ENCODE measurements around the gene BASP1.

BASP1 gene

GRCh38 chr5:17238521-17239041 is 21.1 kb downstream of the BASP1 start:
- CTCF ChIA-PET: interaction anchor here (1.3 kb wide), 1 partner anchor 11 kb away, joined by 3 read pairs; no protein-coding TSS in a partner anchor
- Histone ChIP-seq H3K9me3 (ENCODE audit: control insufficient read depth, insufficient read depth, low read depth, low read length) (no peaks in the 10 kb centered on the region; the same call in 1 of the 2 replicates), H3K36me3 (ENCODE audit: control insufficient read depth in 2 of 2, insufficient read depth in 1 of 2, low read length in 2 of 2) (peaks cover 2 to 39% of the 10 kb centered on the region in 2 experiments), H3K27ac (ENCODE audit: extremely low read depth, low read depth, low read length) (no peak overlapping the region), H3K4me1 (ENCODE audit: control insufficient read depth, insufficient read depth, low read length) (peaks cover 12% of the 10 kb centered on the region), H3K4me3 (ENCODE audit: low read depth, low read length) (no peak overlapping the region)
- TF ChIP-seq ZEB2 (tag by site-specific recombination; IDR thresholded peaks at IDR 0.05) (0 out of 2 replicates have a peak, but pooled peaks have one; percentile 37), KLF1 (tag by site-specific recombination; IDR thresholded peaks at IDR 0.05) (no peak), CTCF (tag by site-specific recombination; IDR thresholded peaks at IDR 0.05) (no peak), ZNF292 (tag by site-specific recombination; IDR thresholded peaks at IDR 0.05; ENCODE audit: borderline replicate concordance, low read depth) (no peak), ZNF416 (tag by site-specific recombination; IDR thresholded peaks at IDR 0.05) (no peak), KLF7 (tag by site-specific recombination; IDR thresholded peaks at IDR 0.05; ENCODE audit: borderline replicate concordance) (no peak)
- POLR2A ChIA-PET: no interaction called here

GRCh38 chr5:17239953-17240352 is 22.5 kb downstream of the BASP1 start:
- CTCF ChIA-PET: interaction anchor here (0.6 to 1.5 kb wide), 4 partner anchors 17 to 115 kb away, joined by 3 to 5 read pairs (median 4); no protein-coding TSS in a partner anchor
- no peak overlapping the region for H3K4me3 ChIP-seq (ENCODE audit: low read depth, low read length)
- H3K4me1 ChIP-seq (ENCODE audit: control insufficient read depth, insufficient read depth, low read length): peaks cover 12% of the 10 kb centered on the region
- H3K27ac ChIP-seq (ENCODE audit: extremely low read depth, low read depth, low read length): no peak overlapping the region
- no peaks in the 10 kb centered on the region; the same call in 1 of the 2 replicates for H3K9me3 ChIP-seq (ENCODE audit: control insufficient read depth, insufficient read depth, low read depth, low read length)
- H3K36me3 ChIP-seq (ENCODE audit: control insufficient read depth in 2 of 2, insufficient read depth in 1 of 2, low read length in 2 of 2): peaks cover 2 to 33% of the 10 kb centered on the region in 2 experiments
- POLR2A ChIA-PET: no interaction called here
- peak; percentile 64 for TF ChIP-seq ZNF266 (tag by site-specific recombination; IDR thresholded peaks at IDR 0.05; ENCODE audit: low read depth)
- peak; percentile 91 for TF ChIP-seq ZNF518A (tag by site-specific recombination; conservative IDR thresholded peaks at IDR 0.05; ENCODE audit: low read depth)
- no peak for TF ChIP-seq ZSCAN23 (tag by site-specific recombination; IDR thresholded peaks at IDR 0.05)
- TF ChIP-seq ZNF16 (tag by site-specific recombination; IDR thresholded peaks at IDR 0.05; ENCODE audit: low read depth): no peak
- peak; percentile 83 for TF ChIP-seq ZNF555 (tag by site-specific recombination; conservative IDR thresholded peaks at IDR 0.05)
- 0 out of 2 replicates have a peak, but pooled peaks have one; percentile 15 for TF ChIP-seq GFI1B (tag by site-specific recombination; IDR thresholded peaks at IDR 0.05)
- no peak for TF ChIP-seq KLF16 (tag by site-specific recombination; IDR thresholded peaks at IDR 0.05)
- TF ChIP-seq ZNF394 (tag by site-specific recombination; IDR thresholded peaks at IDR 0.05; ENCODE audit: borderline replicate concordance): peak; percentile 94
- TF ChIP-seq ZBTB8A (tag by site-specific recombination; IDR thresholded peaks at IDR 0.05): peak; percentile 72
- TF ChIP-seq ZNF623 (tag by site-specific recombination; IDR thresholded peaks at IDR 0.05): peak; percentile 73
- TF ChIP-seq ZNF433 (tag by site-specific recombination; IDR thresholded peaks at IDR 0.05; ENCODE audit: low read depth): peak; percentile 71
- 0 out of 2 replicates have a peak, but pooled peaks have one; percentile 22 for TF ChIP-seq AEBP2 (tag by site-specific recombination; IDR thresholded peaks at IDR 0.05; ENCODE audit: borderline replicate concordance)
- TF ChIP-seq TCF7L2 (IDR thresholded peaks at IDR 0.05; ENCODE audit: borderline replicate concordance, low read depth, low read length): no peak
- TF ChIP-seq SP2 (tag by site-specific recombination; IDR thresholded peaks at IDR 0.05): no peak
- TF ChIP-seq ZNF580 (tag by site-specific recombination; IDR thresholded peaks at IDR 0.05): 0 out of 2 replicates have a peak, but pooled peaks have one; percentile 24
- TF ChIP-seq YY2 (tag by site-specific recombination; IDR thresholded peaks at IDR 0.05): no peak
- TF ChIP-seq ZNF560 (tag by site-specific recombination; IDR thresholded peaks at IDR 0.05; ENCODE audit: borderline replicate concordance): peak; percentile 61; the same call in 1 of the 2 replicates

All from HEK293 (cell line).